Transverse colon (tissue), 4 donors: ENCODE data around the gene CDK9. TPM values are rescaled to one million over a fixed set of nuclear protein-coding genes. Genes with fewer than 3 reads are reported as not detected.

ENCODE experiments used
- DNase-seq: peaks from one replicate; pipeline ENCODE4 v3.0.0-alpha.2; 2019
- H3K27ac ChIP-seq, 4 donors: fragments of 200-600 bp; sonication (generic); 2 replicates each; pipeline ENCODE4 v1.5.1; 2016 to 2018; ENCODE audit warnings: inconsistent platforms in 4 of 4
- H3K27me3 ChIP-seq: fragments of 200-600 bp; sonication (generic); 2 replicates; pipeline ENCODE4 v1.5.1; 2017; ENCODE audit warnings: inconsistent platforms
- H3K36me3 ChIP-seq, 4 donors: fragments of 200-600 bp; sonication (generic); 2 replicates each; pipeline ENCODE4 v1.5.1; 2017 to 2019; ENCODE audit warnings: inconsistent platforms in 4 of 4
- H3K4me1 ChIP-seq, 4 donors: fragments of 200-600 bp; sonication (generic); 2 replicates each; pipeline ENCODE4 v1.5.1; 2017 to 2020; ENCODE audit warnings: inconsistent platforms in 4 of 4
- H3K4me3 ChIP-seq, 4 donors: fragments of 200-600 bp; sonication (generic); 1 replicate in 1 of 4; 2 replicates in 3 of 4; pipeline versions ENCODE4 v1.5.1 to v1.6.1; 2017 to 2019; ENCODE audit warnings: inconsistent platforms in 4 of 4
- H3K9me3 ChIP-seq, 2 donors: fragments of 200-600 bp; sonication (generic); 2 replicates each; pipeline ENCODE4 v1.5.1; 2017 to 2019; ENCODE audit warnings: inconsistent platforms in 2 of 2
- CTCF ChIP-seq, 5 experiments: fragments of 200-600 bp in 3 of 5; fragments of 450-650 bp in 2 of 5; sonication (generic) in 3 of 5; IDR thresholded peaks; 1 replicate in 2 of 5; 2 replicates in 3 of 5; pipeline ENCODE4 v1.5.1; 2016 to 2017; ENCODE audit warnings: antibody characterized with exemption in 5 of 5, inconsistent platforms in 3 of 5, mild to moderate bottlenecking in 2 of 5, moderate library complexity in 1 of 5
- EP300 ChIP-seq: sonication (generic); formaldehyde crosslinking; IDR thresholded peaks from one replicate; pipeline ENCODE4 v1.6.1; 2017; ENCODE audit warnings: antibody characterized with exemption, low read depth
- POLR2A ChIP-seq: fragments of 450-650 bp; IDR thresholded peaks from one replicate; pipeline ENCODE4 v1.6.1; 2016; ENCODE audit warnings: antibody characterized with exemption, mild to moderate bottlenecking, moderate library complexity
- POLR2AphosphoS5 ChIP-seq, 3 donors: sonication (generic); formaldehyde crosslinking; IDR thresholded peaks; one replicate each; pipeline ENCODE4 v1.6.1; 2016; ENCODE audit warnings: antibody characterized with exemption in 3 of 3
- WGBS, 2 donors: methylation state at CpG; one replicate each; pipeline ENCODE4 v1.1.5; 2018; ENCODE audit warnings: low coverage in 1 of 2; 5-methylcytosine and 5-hydroxymethylcytosine counted together
- in situ Hi-C, 4 donors: fragments of 200-750 bp; cut with MboI; loops; one replicate each; pipeline versions ENCODE4 v1.15.0 to v1.15.1; 2017; ENCODE audit warnings: low sequenced_read_pairs in 3 of 4, low pct_ligation_motif_present in 1 of 4, low pct_unique_long_range_greater_than_20kb in 1 of 4
- intact Hi-C: fragments of 100-400 bp; cut with DNase I; formaldehyde crosslinking; loops from one replicate; pipeline ENCODE4 v1.15.1; 2023; ENCODE audit warnings: low total_unique reads
- total RNA-seq, 4 donors: library from RNA; depleted of rRNA; stranded (reverse); fragments of >200 nt; gene quantifications; one replicate each; pipeline ENCODE4 v1.1.0, GENCODE V29; 2016

Gene CDK9
- 10 to 100 TPM; 32.6 to 78.9 (median 49.3) TPM for total RNA-seq

GRCh38 chr9:127785933-127786772 is at the start of gene CDK9:
CDK9 (plus strand) TSS chr9:127786034; CDS start chr9:127786149, 115 bp downstream.
- H3K4me3 ChIP-seq = peak within 1 kb of the TSS; percentile 90 to 100 (median 98)
- H3K9me3 ChIP-seq = no peaks in the 10 kb centered on the region
- intact Hi-C loops (loop anchor here (2.0 kb wide), 1 partner anchor 49 kb away; no protein-coding TSS in a partner anchor), in situ Hi-C loops (loop anchor here in 1 of 4 donors (25.0 kb wide), 1 partner anchor 126 kb away; the partner anchor contains the start of gene ST6GALNAC4)
- H3K27ac ChIP-seq = peak within 1 kb of the TSS; percentile 96 to 99 (median 96)
- peak; percentile 94 for DNase-seq
- peaks cover 10 to 29% (median 14%) of the 10 kb centered on the region in 4 donors for H3K4me1 ChIP-seq
- WGBS, 2 donors = 0% methylated on average over 61 of the region's 75 CpGs; no CpG with 5 or more reads in 1 of the 2 donors
- H3K27me3 ChIP-seq = no peaks in the 10 kb centered on the region
- TF ChIP-seq POLR2A = peak; percentile 75
- no peak for TF ChIP-seq CTCF (IDR thresholded peaks at IDR 0.05)
- TF ChIP-seq EP300 = no peak
- peak; percentile 81 to 91 (median 88) for TF ChIP-seq POLR2AphosphoS5 (IDR thresholded peaks at IDR 0.05)
- peaks cover 0 to 38% (median 19%) of the 10 kb centered on the region in 4 donors for H3K36me3 ChIP-seq

GRCh38 chr9:127738666-127739065 is 47.2 kb upstream of the CDK9 start:
- WGBS, 2 donors = 79 to 93% methylated on average over 2 to 13 of the region's 13 CpGs
- intact Hi-C loops (loop anchor here (5.0 to 10.0 kb wide), 2 partner anchors 184 to 234 kb away; no protein-coding TSS in a partner anchor), in situ Hi-C loops (loop anchor here (5.0 to 25.0 kb wide), 6 partner anchors 44 to 226 kb away; no protein-coding TSS in a partner anchor)
- Histone ChIP-seq H3K27me3 (peaks cover 24% of the 10 kb centered on the region), H3K27ac (no peak overlapping the region), H3K36me3 (no peaks in the 10 kb centered on the region), H3K4me3 (no peak overlapping the region), H3K4me1 (peaks cover 6 to 28% (median 20%) of the 10 kb centered on the region in 4 donors), H3K9me3 (no peaks in the 10 kb centered on the region)
- no peak for DNase-seq
- TF ChIP-seq CTCF (IDR thresholded peaks at IDR 0.05) (no peak), POLR2AphosphoS5 (IDR thresholded peaks at IDR 0.05) (no peak), POLR2A (no peak), EP300 (no peak)

- H3K4me1 ChIP-seq = peaks cover 0 to 19% (median 11%) of the 10 kb centered on the region in 4 donors
- intact Hi-C loops = loop anchor here (5.0 to 10.0 kb wide), 2 partner anchors 183 to 235 kb away; no protein-coding TSS in a partner anchor
- no peak for DNase-seq
- WGBS, 2 donors = 82% methylated on average over 19 of the region's 19 CpGs; no CpG with 5 or more reads in 1 of the 2 donors
- H3K36me3 ChIP-seq = no peaks in the 10 kb centered on the region
- H3K9me3 ChIP-seq = no peaks in the 10 kb centered on the region
- H3K27me3 ChIP-seq = peaks cover 26% of the 10 kb centered on the region
- H3K27ac ChIP-seq = peak overlapping the region; percentile 17 to 59 (median 34)
- TF ChIP-seq EP300 (no peak), POLR2A (no peak), CTCF (IDR thresholded peaks at IDR 0.05) (no peak), POLR2AphosphoS5 (IDR thresholded peaks at IDR 0.05) (no peak)
- in situ Hi-C loops = loop anchor here (5.0 to 25.0 kb wide), 6 partner anchors 43 to 227 kb away; no protein-coding TSS in a partner anchor
- no peak overlapping the region for H3K4me3 ChIP-seq
Measured at GRCh38 chr9:127739614-127740330, 46.1 kb upstream of the CDK9 start.
